Measurements from ENCODE around the gene ZNF213.

Gene ZNF213

GRCh38 chr16:3101018-3101840 is 33.6 kb upstream of the ZNF213 start:
- peak in 2 of 3 donors; percentile 37 to 61 for DNase-seq (ENCODE audit: low read depth in 3 of 3)

DNA sequence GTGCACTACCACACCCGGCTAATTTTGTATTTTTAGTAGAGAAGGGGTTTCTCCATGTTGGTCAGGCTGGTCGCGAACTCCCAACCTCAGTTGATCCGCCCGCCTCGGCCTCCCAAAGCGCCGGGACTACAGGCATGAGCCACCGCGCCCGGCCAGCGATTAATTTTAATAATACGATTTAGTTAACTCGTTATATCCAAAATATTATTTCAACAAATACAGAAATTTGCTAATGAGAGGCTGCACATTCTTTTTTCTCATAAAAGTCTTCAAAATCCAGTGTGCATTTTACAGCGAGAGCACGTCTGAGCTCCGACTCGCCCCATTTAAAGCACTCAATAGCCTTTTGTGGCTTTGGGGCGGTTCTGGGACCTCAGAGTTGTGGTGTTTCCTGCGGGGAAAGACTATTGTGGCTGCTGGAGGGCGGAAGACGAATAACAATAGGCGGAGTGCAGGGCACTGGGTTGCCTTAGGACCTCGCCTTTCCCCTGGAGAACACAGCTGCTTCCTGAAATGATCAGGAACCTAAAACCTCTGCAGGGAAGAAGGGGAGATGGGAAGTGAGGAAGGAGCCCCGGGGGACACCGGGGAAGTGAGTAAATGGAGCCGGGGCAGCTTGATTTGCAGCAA is 32.9 kb upstream of the ZNF213 start:
- DNase-seq (ENCODE audit: low read depth in 3 of 3) = no peak

- DNase-seq (ENCODE audit: low read depth in 3 of 3) = peak; percentile 85 to 91 (median 85)
Observed at GRCh38 chr16:3106205-3106928, 28.5 kb upstream of the ZNF213 start.

DNA sequence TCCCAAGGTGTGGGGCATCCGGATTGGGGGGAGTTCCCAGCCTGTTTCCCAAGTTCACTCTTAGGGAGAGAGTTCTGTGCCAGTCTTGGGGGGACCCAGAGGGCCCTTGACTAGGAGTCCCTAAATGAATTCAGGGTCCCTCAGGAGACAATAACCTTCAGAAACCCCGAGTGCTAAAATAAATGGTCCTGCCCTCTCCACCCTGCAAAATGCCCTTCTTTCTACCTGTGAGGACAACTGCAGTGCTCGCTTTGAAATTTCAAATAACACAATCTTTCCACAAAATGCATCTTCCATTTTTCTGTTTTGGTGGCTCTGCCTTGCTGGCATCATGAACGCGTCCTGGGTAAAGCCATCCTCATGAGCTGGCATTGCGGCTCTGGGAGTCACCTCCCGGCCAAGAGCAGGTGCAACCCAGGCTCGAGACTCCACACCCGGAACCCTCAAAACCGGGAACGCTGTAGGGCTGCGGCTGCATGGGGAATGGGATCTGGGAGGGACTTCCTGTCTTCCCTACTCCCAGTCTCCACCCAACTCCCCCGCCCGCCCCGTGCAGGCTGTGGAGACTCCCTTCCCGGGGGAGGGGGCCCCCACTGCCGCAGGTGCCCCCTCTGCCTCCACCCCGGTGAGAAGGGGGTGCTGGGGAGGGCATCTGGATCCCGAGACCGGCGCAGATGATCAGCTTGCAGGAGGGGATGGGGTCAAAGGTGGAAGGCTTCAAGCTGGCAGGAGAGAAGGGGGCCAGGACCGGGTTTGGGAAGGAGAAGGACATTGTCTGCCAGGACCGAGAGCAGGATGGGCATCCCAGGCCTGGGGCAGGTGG is 22.6 kb upstream of the ZNF213 start, which contains the start of gene ZNF205:
Gene ZNF205, plus strand, starts transcription at position 529 of the 823 bp plus-strand sequence. CDS start 845 bp downstream, outside the sequence.
- DNase-seq (ENCODE audit: low read depth in 3 of 3) = no peak

GRCh38 chr16:3112881-3113574 is 21.8 kb upstream of the ZNF213 start:
- no peak for DNase-seq (ENCODE audit: low read depth in 3 of 3)

DNA sequence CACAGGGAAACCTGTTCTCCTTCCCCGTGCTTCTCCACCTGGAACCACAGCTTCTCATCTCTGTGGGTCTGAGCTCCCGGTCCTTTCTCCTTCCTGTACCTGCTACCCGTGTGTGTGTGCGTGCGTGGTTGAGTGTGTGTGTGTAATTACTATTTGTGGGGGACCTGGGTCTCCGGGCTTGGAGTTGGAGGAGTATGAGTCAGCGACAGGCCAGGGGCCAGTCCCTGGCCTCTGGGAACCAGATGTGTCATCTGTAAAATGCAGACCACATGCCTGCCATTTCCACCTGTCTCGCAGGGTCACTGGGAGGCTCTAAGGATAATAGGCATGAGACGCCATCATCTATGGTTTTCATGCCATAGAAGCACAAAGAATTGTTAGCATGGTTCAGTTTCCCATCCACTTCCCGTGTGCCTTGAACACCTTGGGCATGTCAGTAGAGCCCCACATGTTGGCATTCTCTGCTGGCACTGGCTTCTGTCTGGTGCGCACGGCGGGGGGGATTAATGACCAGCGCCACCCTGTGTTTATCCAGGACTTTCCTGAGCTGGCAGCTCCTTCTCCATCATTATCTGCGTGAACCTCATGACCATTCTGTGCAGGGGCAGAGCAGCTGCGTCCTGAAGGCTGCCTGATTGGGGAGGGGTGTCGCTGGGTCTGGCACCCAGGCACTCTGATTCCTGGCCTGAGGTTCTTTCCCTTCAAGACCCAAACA is 20.9 kb upstream of the ZNF213 start:
- DNase-seq (ENCODE audit: low read depth in 3 of 3) = no peak

DNA sequence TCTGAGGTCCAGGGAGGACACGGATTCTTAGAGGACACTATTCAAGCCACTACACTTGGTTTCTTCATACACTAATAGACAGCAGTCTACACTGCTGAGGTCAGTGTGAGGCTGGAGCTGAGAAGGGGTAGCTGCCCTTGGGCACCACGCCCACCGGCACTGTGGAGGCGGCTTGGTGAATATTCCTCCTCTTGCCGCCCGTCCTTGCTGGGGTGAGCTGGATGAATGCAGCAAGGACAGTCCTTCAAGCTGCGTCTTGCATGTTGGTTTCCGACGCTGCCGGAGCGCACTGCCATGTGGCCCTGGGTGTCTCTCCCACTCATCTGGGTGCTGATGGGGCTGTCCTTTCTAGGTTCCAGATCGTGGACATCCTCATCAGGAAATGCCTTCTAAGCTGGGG is 19.8 kb upstream of the ZNF213 start:
- no peak for DNase-seq (ENCODE audit: low read depth in 3 of 3)

GRCh38 chr16:3115561-3115960 is 19.3 kb upstream of the ZNF213 start:
- DNase-seq (ENCODE audit: low read depth in 3 of 3) = no peak

- no peak for DNase-seq (ENCODE audit: low read depth in 3 of 3)
Observed at GRCh38 chr16:3118204-3118790, 16.5 kb upstream of the ZNF213 start.

DNA sequence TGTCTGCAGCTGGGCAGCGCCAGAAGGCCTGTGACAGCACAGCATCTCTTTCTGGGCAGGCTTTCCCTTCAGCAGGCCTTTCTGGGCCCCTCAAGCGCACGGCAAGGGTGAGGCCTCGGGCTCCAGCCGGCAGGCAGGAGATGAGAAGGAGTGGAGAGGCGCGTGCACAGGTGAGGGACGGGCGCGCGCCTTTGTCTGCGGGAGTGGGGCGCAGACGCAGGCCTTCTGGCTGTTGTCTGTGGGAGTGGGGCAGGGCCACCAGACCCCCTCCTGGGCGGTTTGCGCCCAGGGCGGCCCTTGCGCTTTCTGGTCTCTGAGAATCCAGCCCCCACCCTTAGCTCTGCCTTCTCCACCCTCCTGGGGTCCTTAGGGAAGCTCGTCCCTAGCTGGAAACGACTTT is 16.0 kb upstream of the ZNF213 start:
- no peak for DNase-seq (ENCODE audit: low read depth in 3 of 3)

- DNase-seq (ENCODE audit: low read depth in 3 of 3) = no peak
Observed at GRCh38 chr16:3119286-3119685, 15.5 kb upstream of the ZNF213 start.

DNA sequence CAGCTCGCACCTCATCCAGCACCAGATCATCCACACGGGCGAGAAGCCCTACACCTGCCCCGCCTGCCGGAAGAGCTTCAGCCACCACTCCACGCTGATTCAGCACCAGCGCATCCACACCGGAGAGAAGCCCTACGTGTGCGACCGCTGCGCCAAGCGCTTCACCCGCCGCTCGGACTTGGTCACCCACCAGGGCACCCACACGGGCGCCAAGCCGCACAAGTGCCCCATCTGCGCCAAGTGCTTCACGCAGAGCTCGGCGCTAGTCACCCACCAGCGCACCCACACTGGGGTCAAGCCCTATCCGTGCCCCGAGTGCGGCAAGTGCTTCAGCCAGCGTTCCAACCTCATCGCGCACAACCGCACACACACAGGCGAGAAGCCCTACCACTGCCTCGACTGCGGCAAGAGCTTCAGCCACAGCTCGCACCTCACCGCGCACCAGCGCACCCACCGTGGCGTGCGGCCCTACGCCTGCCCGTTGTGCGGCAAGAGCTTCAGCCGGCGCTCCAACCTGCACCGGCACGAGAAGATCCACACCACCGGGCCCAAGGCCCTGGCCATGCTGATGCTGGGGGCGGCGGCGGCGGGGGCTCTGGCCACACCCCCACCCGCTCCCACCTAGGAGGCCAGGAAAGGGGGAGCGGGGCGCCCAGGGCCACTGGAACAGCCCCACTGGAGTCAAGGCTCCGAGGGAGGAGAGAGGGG is 15.0 kb upstream of the ZNF213 start:
- DNase-seq (ENCODE audit: low read depth in 3 of 3) = no peak

DNA sequence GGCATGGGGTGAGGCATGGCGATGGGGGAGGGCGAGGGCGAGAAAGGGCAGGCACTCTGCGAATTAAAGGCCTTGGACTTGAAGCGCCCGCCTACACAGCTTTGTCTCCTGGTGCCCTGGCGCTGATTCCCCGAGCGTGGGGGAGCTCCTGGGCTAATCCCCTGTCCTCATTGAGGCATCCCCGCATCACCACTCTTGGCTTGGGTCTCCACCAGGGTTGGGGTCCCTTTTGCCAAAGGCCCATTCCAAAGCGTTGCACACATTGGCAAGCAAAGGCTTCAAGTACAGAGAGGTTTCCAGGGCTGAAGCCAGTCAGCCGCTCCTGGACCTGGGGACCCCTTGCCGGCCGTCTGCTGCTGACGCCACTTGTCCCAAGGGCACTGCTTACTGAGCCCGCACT is 14.4 kb upstream of the ZNF213 start:
- DNase-seq (ENCODE audit: low read depth in 3 of 3) = no peak

GRCh38 chr16:3121851-3122467 is 12.9 kb upstream of the ZNF213 start:
- DNase-seq (ENCODE audit: low read depth in 3 of 3) = no peak

- no peak for DNase-seq (ENCODE audit: low read depth in 3 of 3)
Observed at GRCh38 chr16:3122926-3123570, 11.8 kb upstream of the ZNF213 start.

GRCh38 chr16:3123986-3124886 is 10.6 kb upstream of the ZNF213 start:
- peak; percentile 90 to 99 (median 94) for DNase-seq (ENCODE audit: low read depth in 3 of 3)

- DNase-seq (ENCODE audit: low read depth in 3 of 3) = no peak
Observed at GRCh38 chr16:3127745-3128144, 7.1 kb upstream of the ZNF213 start.
